SK-N-SH treated with all-trans-retinoic acid at 6 μM for 48 hours (cell line): ENCODE data around the gene HSPA12A.

Experiments
- CREB5 ChIP-seq: fragments of 250-450 bp; sonication (Bioruptor Pico); IDR thresholded peaks from 2 replicates; pipeline ENCODE4 v1.5.1; 2020; ENCODE audit warnings: low read depth, mild to moderate bottlenecking, moderate library complexity
- CSDC2 ChIP-seq: fragments of 250-450 bp; sonication (Bioruptor Pico); IDR thresholded peaks from 2 replicates; pipeline ENCODE4 v1.5.0; 2020; ENCODE audit warnings: mild to moderate bottlenecking, moderate library complexity
- CSRNP3 ChIP-seq: fragments of 250-450 bp; sonication (Bioruptor Pico); IDR thresholded peaks from 2 replicates; pipeline ENCODE4 v1.5.1; 2021; ENCODE audit warnings: mild to moderate bottlenecking, moderate library complexity
- PATZ1 ChIP-seq: fragments of 250-450 bp; sonication (Bioruptor Pico); IDR thresholded peaks from 2 replicates; pipeline ENCODE4 v1.8.0; 2020; ENCODE audit warnings: mild to moderate bottlenecking, moderate library complexity, borderline replicate concordance
- RARB ChIP-seq: fragments of 250-450 bp; sonication (Bioruptor Pico); IDR thresholded peaks from 2 replicates; pipeline ENCODE4 v1.8.0; 2021; ENCODE audit warnings: mild to moderate bottlenecking, moderate library complexity
- ZC3H10 ChIP-seq: fragments of 250-450 bp; sonication (Bioruptor Pico); IDR thresholded peaks from 2 replicates; pipeline ENCODE4 v1.5.1; 2021; ENCODE audit warnings: mild to moderate bottlenecking, moderate library complexity
- ZFP30 ChIP-seq: fragments of 450-650 bp; formaldehyde crosslinking; IDR thresholded peaks from 2 replicates; pipeline ENCODE4 v1.5.0; 2022; ENCODE audit warnings: mild to moderate bottlenecking, moderate library complexity
- ZNF8 ChIP-seq: fragments of 450-650 bp; formaldehyde crosslinking; IDR thresholded peaks from 2 replicates; pipeline ENCODE4 v1.5.0; 2020; ENCODE audit warnings: mild to moderate bottlenecking, moderate library complexity

DNA sequence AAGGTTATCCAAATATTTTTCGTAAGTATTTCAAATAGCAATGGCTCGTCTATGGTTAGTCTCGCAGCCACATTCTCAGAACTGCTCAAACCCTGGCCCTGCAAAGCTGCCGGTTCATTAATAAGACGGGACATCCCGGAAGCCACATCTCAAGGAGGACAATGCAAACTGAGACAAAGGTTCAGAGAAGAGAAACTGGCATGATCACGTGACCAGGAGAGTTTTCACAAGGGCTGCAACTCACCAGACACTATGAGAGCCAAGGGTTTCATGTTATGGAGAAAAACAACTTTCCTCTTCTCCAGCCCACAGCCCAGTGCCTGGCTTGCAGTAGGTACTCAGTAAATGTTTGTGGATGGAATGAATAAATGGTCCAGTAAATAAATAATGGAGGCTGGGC is 5.0 kb upstream of the HSPA12A start:
- no peak for TF ChIP-seq ZFP30 (CRISPR knock-in tag)
- TF ChIP-seq ZNF8 (CRISPR knock-in tag), result no peak
- no peak for TF ChIP-seq RARB (CRISPR knock-in tag)
- no peak for TF ChIP-seq ZC3H10
- TF ChIP-seq CREB5, result no peak
- TF ChIP-seq PATZ1 (CRISPR knock-in tag), result no peak
- no peak for TF ChIP-seq CSRNP3 (CRISPR knock-in tag)
- no peak for TF ChIP-seq CSDC2
